Stomach (tissue), 4 donors: ENCODE results near the gene PSKH1.

ENCODE experiments used
- EP300 ChIP-seq: sonication (generic); formaldehyde crosslinking; IDR thresholded peaks from one replicate; pipeline ENCODE4 v1.6.1; 2017; ENCODE audit warnings: antibody characterized with exemption
- POLR2A ChIP-seq, 4 donors: fragments of 450-650 bp; IDR thresholded peaks; one replicate each; pipeline ENCODE4 v1.6.1; 2016; ENCODE audit warnings: antibody characterized with exemption in 4 of 4, control low read depth in 2 of 4, mild to moderate bottlenecking in 1 of 4, moderate library complexity in 1 of 4
- POLR2AphosphoS5 ChIP-seq, 3 donors: sonication (generic); formaldehyde crosslinking; IDR thresholded peaks; one replicate each; pipeline ENCODE4 v1.6.1; 2016; ENCODE audit warnings: antibody characterized with exemption in 3 of 3
- TF ChIP-seq, protein P1 (sequence below), 7 experiments: fragments of 450-650 bp in 4 of 7; fragments of 200-600 bp in 3 of 7; sonication (generic) in 3 of 7; IDR thresholded peaks; one replicate each; pipeline ENCODE4 v1.5.1; 2016 to 2019; ENCODE audit warnings: antibody characterized with exemption in 7 of 7, control low read depth in 2 of 7, mild to moderate bottlenecking in 1 of 7

DNA sequence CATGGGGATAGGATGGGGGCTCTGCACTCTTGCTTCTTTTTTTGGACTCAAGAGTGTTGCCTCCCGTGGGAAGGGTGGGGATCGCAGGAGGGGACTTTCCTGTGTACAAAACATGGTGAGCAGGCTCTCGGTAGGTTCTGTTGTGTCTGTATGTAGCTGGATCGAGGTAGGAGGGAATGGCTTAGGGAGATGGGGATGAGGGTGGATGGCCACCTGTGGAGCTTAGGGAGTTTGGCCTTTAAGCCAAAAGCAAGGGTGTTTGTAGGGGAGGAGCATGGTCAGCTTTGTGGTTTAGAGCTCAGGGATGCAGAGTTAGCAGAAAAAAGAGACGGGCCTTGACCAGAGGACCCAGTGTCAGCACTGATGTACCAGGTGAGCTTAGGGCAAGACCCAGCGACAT, 31.2 kb upstream of the PSKH1 start:
- no peak for TF ChIP-seq POLR2A (IDR thresholded peaks at IDR 0.05)
- TF ChIP-seq, protein P1, sequence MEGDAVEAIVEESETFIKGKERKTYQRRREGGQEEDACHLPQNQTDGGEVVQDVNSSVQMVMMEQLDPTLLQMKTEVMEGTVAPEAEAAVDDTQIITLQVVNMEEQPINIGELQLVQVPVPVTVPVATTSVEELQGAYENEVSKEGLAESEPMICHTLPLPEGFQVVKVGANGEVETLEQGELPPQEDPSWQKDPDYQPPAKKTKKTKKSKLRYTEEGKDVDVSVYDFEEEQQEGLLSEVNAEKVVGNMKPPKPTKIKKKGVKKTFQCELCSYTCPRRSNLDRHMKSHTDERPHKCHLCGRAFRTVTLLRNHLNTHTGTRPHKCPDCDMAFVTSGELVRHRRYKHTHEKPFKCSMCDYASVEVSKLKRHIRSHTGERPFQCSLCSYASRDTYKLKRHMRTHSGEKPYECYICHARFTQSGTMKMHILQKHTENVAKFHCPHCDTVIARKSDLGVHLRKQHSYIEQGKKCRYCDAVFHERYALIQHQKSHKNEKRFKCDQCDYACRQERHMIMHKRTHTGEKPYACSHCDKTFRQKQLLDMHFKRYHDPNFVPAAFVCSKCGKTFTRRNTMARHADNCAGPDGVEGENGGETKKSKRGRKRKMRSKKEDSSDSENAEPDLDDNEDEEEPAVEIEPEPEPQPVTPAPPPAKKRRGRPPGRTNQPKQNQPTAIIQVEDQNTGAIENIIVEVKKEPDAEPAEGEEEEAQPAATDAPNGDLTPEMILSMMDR (IDR thresholded peaks at IDR 0.05): no peak
- no peak for TF ChIP-seq POLR2AphosphoS5 (IDR thresholded peaks at IDR 0.05)
- no peak for TF ChIP-seq EP300
